Measurements from ENCODE around the gene CBLC. TPM values are rescaled to one million over a fixed set of nuclear protein-coding genes. Genes with fewer than 3 reads are reported as not detected.

Gene CBLC
- total RNA-seq, 4 donors from 2014 or later = 84.2 to 197 (median 132) TPM

DNA sequence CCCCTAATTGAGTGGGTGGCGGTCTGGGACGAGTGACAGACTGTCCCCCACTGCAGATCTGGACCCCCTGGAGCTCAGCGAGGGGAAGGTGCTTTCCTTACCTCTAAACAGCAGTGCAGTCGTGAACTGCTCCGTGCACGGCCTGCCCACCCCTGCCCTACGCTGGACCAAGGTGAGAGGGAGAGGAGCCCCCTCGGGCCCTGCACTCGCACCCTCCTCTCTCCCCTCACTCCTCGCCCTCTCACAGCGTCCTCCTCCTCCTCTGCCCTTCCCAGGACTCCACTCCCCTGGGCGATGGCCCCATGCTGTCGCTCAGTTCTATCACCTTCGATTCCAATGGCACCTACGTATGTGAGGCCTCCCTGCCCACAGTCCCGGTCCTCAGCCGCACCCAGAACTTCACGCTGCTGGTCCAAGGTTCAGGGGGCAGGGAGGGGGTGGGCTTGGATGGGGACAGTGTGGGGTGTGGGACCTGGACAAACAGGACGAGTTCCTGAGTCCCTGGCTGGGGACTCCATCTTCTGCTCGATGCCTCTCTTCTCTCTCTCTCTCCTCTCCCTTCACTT lies 40.9 kb downstream of the CBLC start:
- TF ChIP-seq, protein P1, sequence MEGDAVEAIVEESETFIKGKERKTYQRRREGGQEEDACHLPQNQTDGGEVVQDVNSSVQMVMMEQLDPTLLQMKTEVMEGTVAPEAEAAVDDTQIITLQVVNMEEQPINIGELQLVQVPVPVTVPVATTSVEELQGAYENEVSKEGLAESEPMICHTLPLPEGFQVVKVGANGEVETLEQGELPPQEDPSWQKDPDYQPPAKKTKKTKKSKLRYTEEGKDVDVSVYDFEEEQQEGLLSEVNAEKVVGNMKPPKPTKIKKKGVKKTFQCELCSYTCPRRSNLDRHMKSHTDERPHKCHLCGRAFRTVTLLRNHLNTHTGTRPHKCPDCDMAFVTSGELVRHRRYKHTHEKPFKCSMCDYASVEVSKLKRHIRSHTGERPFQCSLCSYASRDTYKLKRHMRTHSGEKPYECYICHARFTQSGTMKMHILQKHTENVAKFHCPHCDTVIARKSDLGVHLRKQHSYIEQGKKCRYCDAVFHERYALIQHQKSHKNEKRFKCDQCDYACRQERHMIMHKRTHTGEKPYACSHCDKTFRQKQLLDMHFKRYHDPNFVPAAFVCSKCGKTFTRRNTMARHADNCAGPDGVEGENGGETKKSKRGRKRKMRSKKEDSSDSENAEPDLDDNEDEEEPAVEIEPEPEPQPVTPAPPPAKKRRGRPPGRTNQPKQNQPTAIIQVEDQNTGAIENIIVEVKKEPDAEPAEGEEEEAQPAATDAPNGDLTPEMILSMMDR (IDR thresholded peaks at IDR 0.05) = no peak
- no peak for TF ChIP-seq POLR2A (IDR thresholded peaks at IDR 0.05)
- Histone ChIP-seq H3K27ac (no peak overlapping the region), H3K27me3 (no peaks in the 10 kb centered on the region), H3K4me1 (peaks cover 0 to 6% (median 0%) of the 10 kb centered on the region in 4 donors), H3K4me3 (no peak overlapping the region), H3K9me3 (no peaks in the 10 kb centered on the region), H3K36me3 (no peaks in the 10 kb centered on the region)
- no peak for DNase-seq

DNA sequence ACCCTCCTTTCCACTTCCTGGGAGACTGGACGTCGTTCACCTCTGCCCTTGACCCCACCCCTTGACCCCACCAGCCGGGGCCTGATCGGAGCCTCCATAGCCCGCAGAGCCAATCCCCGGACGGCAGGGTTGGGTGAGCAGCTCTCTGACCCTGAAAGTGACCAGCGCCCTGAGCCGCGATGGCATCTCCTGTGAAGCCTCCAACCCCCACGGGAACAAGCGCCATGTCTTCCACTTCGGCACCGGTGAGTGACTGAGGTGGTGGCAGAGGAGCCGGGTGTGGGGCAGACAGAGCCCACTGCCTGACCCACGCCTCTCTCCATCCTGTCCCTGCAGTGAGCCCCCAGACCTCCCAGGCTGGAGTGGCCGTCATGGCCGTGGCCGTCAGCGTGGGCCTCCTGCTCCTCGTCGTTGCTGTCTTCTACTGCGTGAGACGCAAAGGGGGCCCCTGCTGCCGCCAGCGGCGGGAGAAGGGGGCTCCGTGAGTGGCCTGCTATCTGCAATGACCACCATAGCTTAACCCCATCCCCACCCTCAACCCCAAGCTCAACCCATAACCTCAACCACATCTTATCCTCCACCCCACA lies 41.6 kb downstream of the CBLC start:
- no peak for DNase-seq
- no peaks in the 10 kb centered on the region for H3K36me3 ChIP-seq

DNA sequence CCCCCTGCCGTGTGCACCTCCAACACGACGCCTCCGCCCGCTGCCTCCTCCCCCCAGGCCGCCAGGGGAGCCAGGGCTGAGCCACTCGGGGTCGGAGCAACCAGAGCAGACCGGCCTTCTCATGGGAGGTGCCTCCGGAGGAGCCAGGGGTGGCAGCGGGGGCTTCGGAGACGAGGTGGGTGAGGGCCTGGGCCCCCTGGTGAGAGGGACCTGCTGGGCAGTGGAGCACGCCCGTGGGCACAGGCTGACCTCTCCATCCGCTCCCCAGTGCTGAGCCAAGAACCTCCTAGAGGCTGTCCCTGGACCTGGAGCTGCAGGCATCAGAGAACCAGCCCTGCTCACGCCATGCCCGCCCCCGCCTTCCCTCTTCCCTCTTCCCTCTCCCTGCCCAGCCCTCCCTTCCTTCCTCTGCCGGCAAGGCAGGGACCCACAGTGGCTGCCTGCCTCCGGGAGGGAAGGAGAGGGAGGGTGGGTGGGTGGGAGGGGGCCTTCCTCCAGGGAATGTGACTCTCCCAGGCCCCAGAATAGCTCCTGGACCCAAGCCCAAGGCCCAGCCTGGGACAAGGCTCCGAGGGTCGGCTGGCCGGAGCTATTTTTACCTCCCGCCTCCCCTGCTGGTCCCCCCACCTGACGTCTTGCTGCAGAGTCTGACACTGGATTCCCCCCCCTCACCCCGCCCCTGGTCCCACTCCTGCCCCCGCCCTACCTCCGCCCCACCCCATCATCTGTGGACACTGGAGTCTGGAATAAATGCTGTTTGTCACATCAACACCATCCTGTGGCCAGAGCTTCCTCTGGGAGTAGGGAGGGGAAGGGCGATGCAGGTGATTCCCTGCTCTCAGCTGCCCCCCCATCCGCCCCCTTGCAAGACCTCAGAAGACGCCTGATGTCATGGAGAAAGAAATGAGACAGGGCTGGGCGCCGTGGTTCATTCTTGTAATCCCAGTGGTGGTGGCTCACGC lies 43.2 kb downstream of the CBLC start:
- H3K4me3 ChIP-seq = no peak overlapping the region
- no peak for DNase-seq
- peak overlapping the region in 2 of 4 donors; percentile 39 to 52 for H3K27ac ChIP-seq
- H3K9me3 ChIP-seq = no peaks in the 10 kb centered on the region
- peaks cover 0 to 6% (median 0%) of the 10 kb centered on the region in 4 donors for H3K4me1 ChIP-seq
- no peaks in the 10 kb centered on the region for H3K27me3 ChIP-seq
- no peaks in the 10 kb centered on the region for H3K36me3 ChIP-seq
- TF ChIP-seq, protein P1 (IDR thresholded peaks at IDR 0.05) = no peak
- no peak for TF ChIP-seq POLR2A (IDR thresholded peaks at IDR 0.05)

More for the DNA sequence above, 41.6 kb downstream of the CBLC start:
- TF ChIP-seq, protein P1 (IDR thresholded peaks at IDR 0.05) = no peak
- no peak for TF ChIP-seq POLR2A (IDR thresholded peaks at IDR 0.05)
- Histone ChIP-seq H3K9me3 (no peaks in the 10 kb centered on the region), H3K27ac (no peak overlapping the region), H3K4me3 (no peak overlapping the region), H3K4me1 (peaks cover 0 to 6% (median 0%) of the 10 kb centered on the region in 4 donors), H3K27me3 (no peaks in the 10 kb centered on the region)

DNA sequence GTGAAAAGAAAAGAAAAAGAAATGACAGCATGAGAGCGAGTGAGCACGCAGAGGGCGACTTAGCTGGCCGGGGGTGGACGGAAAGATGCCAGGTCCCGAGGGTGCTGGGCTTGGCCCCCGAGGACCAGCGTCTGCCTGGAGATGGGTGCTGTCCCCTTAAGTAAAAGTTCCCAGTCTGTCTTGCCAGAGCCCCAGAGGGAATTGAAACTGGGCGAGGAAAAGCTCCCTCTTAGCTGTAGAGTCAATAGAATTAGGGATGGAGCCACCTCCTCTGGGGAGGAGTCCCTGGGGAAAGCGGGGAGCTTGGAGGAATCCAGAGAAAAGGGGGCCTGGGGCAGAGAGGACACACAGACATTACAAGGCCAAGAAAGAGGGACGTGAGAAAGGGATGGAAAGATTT lies 44.5 kb downstream of the CBLC start:
- Histone ChIP-seq H3K27me3 (no peaks in the 10 kb centered on the region), H3K4me3 (no peak overlapping the region), H3K27ac (no peak overlapping the region), H3K9me3 (no peaks in the 10 kb centered on the region), H3K4me1 (peaks cover 0 to 6% (median 0%) of the 10 kb centered on the region in 4 donors), H3K36me3 (no peaks in the 10 kb centered on the region)
- DNase-seq = no peak
- TF ChIP-seq, protein P1 (IDR thresholded peaks at IDR 0.05) = no peak
- TF ChIP-seq POLR2A (IDR thresholded peaks at IDR 0.05) = no peak

DNA sequence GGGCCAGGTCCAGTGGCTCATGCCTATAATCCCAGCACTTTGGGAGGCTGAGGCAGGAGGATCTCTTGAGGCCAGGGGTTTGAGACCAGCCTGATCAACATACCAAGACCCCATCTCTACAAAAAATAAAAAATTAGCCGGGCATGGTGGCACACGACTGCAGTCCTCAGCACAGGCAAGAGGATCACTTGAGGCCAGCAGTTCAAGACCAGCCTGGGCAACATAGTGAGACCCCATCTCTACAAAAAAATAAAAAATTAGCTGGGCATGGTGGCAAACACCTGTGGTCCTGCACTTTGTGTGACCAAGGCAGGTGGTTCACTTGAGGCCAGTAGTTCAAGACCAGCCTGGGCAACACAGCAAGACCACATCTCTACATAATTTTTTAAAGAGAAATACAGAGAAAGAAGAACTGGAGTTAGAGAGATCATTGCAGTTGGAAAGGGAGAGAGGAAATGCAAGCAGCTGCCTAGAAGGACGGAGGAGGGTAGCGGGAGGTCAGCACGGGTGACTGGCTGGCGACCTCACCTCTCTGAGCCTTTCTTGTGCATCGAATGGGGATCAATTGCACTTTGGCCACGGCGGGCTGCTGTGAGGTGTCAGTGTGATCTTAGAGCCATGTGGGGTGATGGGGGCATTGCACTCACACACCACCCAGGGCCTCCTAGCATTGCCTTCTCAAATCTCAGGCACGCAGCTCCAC lies 45.1 kb downstream of the CBLC start:
- TF ChIP-seq POLR2A (IDR thresholded peaks at IDR 0.05) = no peak
- TF ChIP-seq, protein P1 (IDR thresholded peaks at IDR 0.05) = no peak
- Histone ChIP-seq H3K4me3 (no peak overlapping the region), H3K9me3 (no peaks in the 10 kb centered on the region), H3K4me1 (peaks cover 0 to 6% (median 0%) of the 10 kb centered on the region in 4 donors), H3K36me3 (no peaks in the 10 kb centered on the region), H3K27ac (no peak overlapping the region), H3K27me3 (no peaks in the 10 kb centered on the region)
- DNase-seq = no peak
